Stomach (tissue), 9 donors: ENCODE data around the gene DESI1. TPM values are rescaled to one million over a fixed set of nuclear protein-coding genes. Genes with fewer than 3 reads are reported as not detected.
"Not testable (repeated sequence)": the region's sequence is repeated elsewhere in the genome, so short reads cannot be mapped to it uniquely, and the experiment has no call there.

Experiments used
- DNase-seq, 2 donors: peaks; one replicate each; pipeline versions ENCODE4 v3.0.0 to v3.0.0-alpha.2; 2013 to 2019
- H3K27ac ChIP-seq, 5 donors: fragments of 200-600 bp in 4 of 5; sonication (generic) in 4 of 5; one replicate each; pipeline ENCODE4 v1.5.1; 2013 to 2019; ENCODE audit warnings: mild to moderate bottlenecking in 1 of 5, moderate library complexity in 1 of 5
- H3K27me3 ChIP-seq, 3 donors: fragments of 200-600 bp; sonication (generic); one replicate each; pipeline ENCODE4 v1.5.1; 2017 to 2019; ENCODE audit warnings: mixed run types in 1 of 3
- H3K36me3 ChIP-seq, 4 donors: fragments of 200-600 bp; sonication (generic); 1 replicate in 3 of 4; 2 replicates in 1 of 4; pipeline ENCODE4 v1.5.1; 2016 to 2019
- H3K4me1 ChIP-seq, 4 donors: fragments of 200-600 bp; sonication (generic); one replicate each; pipeline ENCODE4 v1.5.1; 2016 to 2019
- H3K4me3 ChIP-seq, 4 donors: fragments of 200-600 bp; sonication (generic) in 3 of 4; one replicate each; pipeline ENCODE4 v1.5.1; 2016 to 2019; ENCODE audit warnings: mild to moderate bottlenecking in 1 of 4
- H3K9me3 ChIP-seq, 4 donors: fragments of 200-600 bp; sonication (generic); one replicate each; pipeline ENCODE4 v1.5.1; 2016 to 2019
- EP300 ChIP-seq: sonication (generic); formaldehyde crosslinking; IDR thresholded peaks from one replicate; pipeline ENCODE4 v1.6.1; 2017; ENCODE audit warnings: antibody characterized with exemption
- POLR2A ChIP-seq, 4 donors: fragments of 450-650 bp; IDR thresholded peaks; one replicate each; pipeline ENCODE4 v1.6.1; 2016; ENCODE audit warnings: antibody characterized with exemption in 4 of 4, control low read depth in 2 of 4, mild to moderate bottlenecking in 1 of 4, moderate library complexity in 1 of 4
- POLR2AphosphoS5 ChIP-seq, 3 donors: sonication (generic); formaldehyde crosslinking; IDR thresholded peaks; one replicate each; pipeline ENCODE4 v1.6.1; 2016; ENCODE audit warnings: antibody characterized with exemption in 3 of 3
- WGBS, 5 donors: extraction: QIAGEN DNeasy Blood & Tissue Kit in 3 of 5; methylation state at CpG; one replicate each; pipeline versions ENCODE4 v1.1.5 to v1.1.7; 2013 to 2018; 5-methylcytosine and 5-hydroxymethylcytosine counted together
- intact Hi-C: fragments of 100-400 bp; cut with DNase I; formaldehyde crosslinking; loops from one replicate; pipeline ENCODE4 v1.15.1; 2023; ENCODE audit warnings: low total_unique reads
- polyA plus RNA-seq, 3 donors: library from polyadenylated mRNA; stranded (reverse); fragments of 200-250 nt; gene quantifications; one replicate each; pipeline ENCODE4 v1.2.3, GENCODE V29; 2013
- total RNA-seq, 5 donors: library from RNA; depleted of rRNA; stranded (reverse); fragments of >200 nt; gene quantifications; one replicate each; pipeline versions ENCODE4 v1.1.0 to v1.2.3, GENCODE V29; 2014 to 2016
- TF ChIP-seq, protein P1 (sequence below), 7 experiments: fragments of 450-650 bp in 4 of 7; fragments of 200-600 bp in 3 of 7; sonication (generic) in 3 of 7; IDR thresholded peaks; one replicate each; pipeline ENCODE4 v1.5.1; 2016 to 2019; ENCODE audit warnings: antibody characterized with exemption in 7 of 7, control low read depth in 2 of 7, mild to moderate bottlenecking in 1 of 7
- donor health status: healthy with polysubstance abuse.
- donor health status: Bipolar disorder and iron deficiency.
- donor health status: healthy.

Gene DESI1
- total and polyA plus RNA-seq, 8 donors, result 10.4 to 39.7 (median 15.8) TPM

DNA sequence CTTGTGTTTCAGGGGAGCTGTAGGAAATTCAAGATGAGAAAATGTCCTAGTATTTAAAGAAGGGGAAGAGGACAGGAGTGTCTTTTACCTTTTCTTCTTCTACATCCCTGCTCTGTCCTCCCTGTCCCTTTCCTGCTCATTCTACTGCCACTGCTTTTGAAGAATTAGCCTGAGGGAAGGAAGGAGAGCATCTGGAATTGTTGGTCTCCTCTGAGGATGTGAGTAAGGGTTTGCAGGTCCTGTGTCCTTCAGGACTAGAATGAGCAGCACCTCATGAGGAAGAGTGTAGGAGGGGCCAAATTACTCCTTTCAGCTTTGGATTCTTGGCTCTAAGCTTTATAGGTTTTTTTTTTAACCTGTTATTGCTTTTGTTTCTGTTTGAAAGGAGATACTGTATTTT lies 43.6 kb upstream of the DESI1 start:
- H3K27me3 ChIP-seq, result no peaks in the 10 kb centered on the region
- peaks cover 3 to 20% (median 11%) of the 10 kb centered on the region in 4 donors for H3K4me1 ChIP-seq
- no peak for DNase-seq
- intact Hi-C loops, result no loop called here
- no peak overlapping the region for H3K4me3 ChIP-seq
- H3K36me3 ChIP-seq, result peaks cover 51 to 61% (median 59%) of the 10 kb centered on the region in 4 donors
- H3K27ac ChIP-seq, result no peak overlapping the region
- TF ChIP-seq POLR2A (IDR thresholded peaks at IDR 0.05), result no peak
- no peak for TF ChIP-seq POLR2AphosphoS5 (IDR thresholded peaks at IDR 0.05)
- TF ChIP-seq, protein P1, sequence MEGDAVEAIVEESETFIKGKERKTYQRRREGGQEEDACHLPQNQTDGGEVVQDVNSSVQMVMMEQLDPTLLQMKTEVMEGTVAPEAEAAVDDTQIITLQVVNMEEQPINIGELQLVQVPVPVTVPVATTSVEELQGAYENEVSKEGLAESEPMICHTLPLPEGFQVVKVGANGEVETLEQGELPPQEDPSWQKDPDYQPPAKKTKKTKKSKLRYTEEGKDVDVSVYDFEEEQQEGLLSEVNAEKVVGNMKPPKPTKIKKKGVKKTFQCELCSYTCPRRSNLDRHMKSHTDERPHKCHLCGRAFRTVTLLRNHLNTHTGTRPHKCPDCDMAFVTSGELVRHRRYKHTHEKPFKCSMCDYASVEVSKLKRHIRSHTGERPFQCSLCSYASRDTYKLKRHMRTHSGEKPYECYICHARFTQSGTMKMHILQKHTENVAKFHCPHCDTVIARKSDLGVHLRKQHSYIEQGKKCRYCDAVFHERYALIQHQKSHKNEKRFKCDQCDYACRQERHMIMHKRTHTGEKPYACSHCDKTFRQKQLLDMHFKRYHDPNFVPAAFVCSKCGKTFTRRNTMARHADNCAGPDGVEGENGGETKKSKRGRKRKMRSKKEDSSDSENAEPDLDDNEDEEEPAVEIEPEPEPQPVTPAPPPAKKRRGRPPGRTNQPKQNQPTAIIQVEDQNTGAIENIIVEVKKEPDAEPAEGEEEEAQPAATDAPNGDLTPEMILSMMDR (IDR thresholded peaks at IDR 0.05), result no peak
- TF ChIP-seq EP300, result no peak
- no peaks in the 10 kb centered on the region for H3K9me3 ChIP-seq

DNA sequence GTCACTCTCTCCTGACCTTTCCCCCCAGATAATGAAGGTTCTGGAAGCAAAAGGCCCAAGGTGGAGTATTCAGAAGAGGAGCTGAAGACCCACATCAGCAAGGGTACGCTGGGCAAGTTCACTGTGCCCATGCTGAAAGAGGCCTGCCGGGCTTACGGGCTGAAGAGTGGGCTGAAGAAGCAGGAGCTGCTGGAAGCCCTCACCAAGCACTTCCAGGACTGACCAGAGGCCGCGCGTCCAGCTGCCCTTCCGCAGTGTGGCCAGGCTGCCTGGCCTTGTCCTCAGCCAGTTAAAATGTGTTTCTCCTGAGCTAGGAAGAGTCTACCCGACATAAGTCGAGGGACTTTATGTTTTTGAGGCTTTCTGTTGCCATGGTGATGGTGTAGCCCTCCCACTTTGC lies 42.8 kb upstream of the DESI1 start:
- H3K9me3 ChIP-seq, result not testable (repeated sequence)
- WGBS, 5 donors, result 76 to 88% (median 86%) methylated on average over 8 to 9 of the region's 9 CpGs
- H3K36me3 ChIP-seq, result peaks cover 60 to 70% (median 68%) of the 10 kb centered on the region in 4 donors

DNA sequence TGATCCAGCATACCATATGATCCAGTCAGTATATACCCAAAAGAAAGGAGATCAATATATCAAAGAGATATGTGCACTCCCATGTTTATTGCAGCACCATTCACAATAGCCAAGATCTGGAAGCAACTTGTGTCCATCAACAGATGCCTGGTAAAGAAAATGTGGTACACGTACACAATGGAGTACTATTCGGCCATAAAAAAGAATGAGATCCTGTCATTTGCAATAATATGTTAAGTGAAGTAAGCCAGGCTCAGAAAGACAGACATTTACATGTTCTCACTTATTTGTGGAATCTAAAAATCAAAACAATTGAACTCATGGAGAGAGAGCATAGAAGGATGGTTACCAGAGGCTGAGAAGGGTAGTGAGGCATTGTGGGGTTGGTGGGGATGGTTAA lies 40.9 kb upstream of the DESI1 start:
- Histone ChIP-seq H3K27ac (no peak overlapping the region), H3K36me3 (peaks cover 77 to 89% (median 86%) of the 10 kb centered on the region in 4 donors), H3K4me3 (no peak overlapping the region), H3K4me1 (peaks cover 0 to 7% (median 3%) of the 10 kb centered on the region in 4 donors), H3K9me3 (no peaks in the 10 kb centered on the region), H3K27me3 (no peaks in the 10 kb centered on the region)
- WGBS, 5 donors, result 94 to 99% (median 97%) methylated on average over 2 of the region's 2 CpGs
- intact Hi-C loops, result no loop called here
- DNase-seq, result no peak
- TF ChIP-seq, protein P1 (IDR thresholded peaks at IDR 0.05), result no peak
- TF ChIP-seq EP300 (no peak), POLR2A (IDR thresholded peaks at IDR 0.05) (no peak), POLR2AphosphoS5 (IDR thresholded peaks at IDR 0.05) (no peak)

More for the DNA sequence above, 42.8 kb upstream of the DESI1 start:
- intact Hi-C loops, H3K27me3 ChIP-seq, H3K27ac ChIP-seq, H3K4me3 ChIP-seq, DNase-seq: not testable (repeated sequence)
- peaks cover 3 to 20% (median 11%) of the 10 kb centered on the region in 4 donors for H3K4me1 ChIP-seq

DNA sequence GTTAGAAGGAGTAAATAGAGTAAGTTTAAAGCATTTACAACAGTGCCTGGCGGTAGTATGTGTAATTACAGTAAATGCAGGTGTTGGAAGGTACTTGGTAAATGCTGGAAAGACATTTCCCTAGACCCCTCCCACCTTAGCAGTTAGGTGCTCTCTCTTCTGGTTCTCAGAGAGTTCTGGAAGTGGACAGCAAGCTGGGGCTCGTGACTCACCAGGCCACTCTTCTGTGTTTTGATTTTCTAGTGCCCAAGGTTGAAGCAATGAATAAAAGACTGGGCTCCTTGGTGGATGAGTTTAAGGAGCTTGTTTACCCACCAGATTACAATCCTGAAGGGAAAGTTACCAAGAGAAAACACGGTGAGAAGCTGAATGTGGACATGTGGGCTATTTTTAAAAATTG lies 40.2 kb upstream of the DESI1 start:
- TF ChIP-seq EP300, result no peak
- TF ChIP-seq POLR2AphosphoS5 (IDR thresholded peaks at IDR 0.05), result no peak
- no peak for TF ChIP-seq POLR2A (IDR thresholded peaks at IDR 0.05)
- TF ChIP-seq, protein P1 (IDR thresholded peaks at IDR 0.05), result no peak
- Histone ChIP-seq H3K27ac (no peak overlapping the region), H3K9me3 (no peaks in the 10 kb centered on the region), H3K4me1 (peaks cover 0 to under 1% (median under 1%) of the 10 kb centered on the region in 4 donors), H3K36me3 (peaks cover 83 to 95% (median 93%) of the 10 kb centered on the region in 4 donors), H3K4me3 (no peak overlapping the region), H3K27me3 (no peaks in the 10 kb centered on the region)
- WGBS, 5 donors, result 73 to 86% (median 77%) methylated on average over 3 of the region's 3 CpGs
- intact Hi-C loops, result no loop called here
- DNase-seq, result no peak

DNA sequence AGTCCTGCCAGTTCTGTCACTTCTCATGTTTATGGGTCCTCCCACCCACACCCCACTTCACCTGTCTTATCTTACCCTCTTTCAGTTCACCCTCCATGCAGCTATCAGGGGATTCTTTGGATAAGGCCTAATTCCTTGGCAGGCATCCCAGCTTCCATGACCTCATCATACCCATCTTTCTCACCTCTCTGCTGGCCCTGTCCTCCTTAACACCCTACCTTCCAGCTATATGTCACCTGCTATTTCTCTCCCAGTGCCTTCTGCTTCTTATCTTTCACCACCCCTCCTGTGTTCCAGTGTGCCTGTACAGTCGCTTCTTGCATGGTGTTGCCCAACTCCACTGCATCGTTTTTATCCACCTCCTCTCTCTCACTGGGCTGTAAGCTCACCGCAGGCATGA lies 39.6 kb upstream of the DESI1 start:
- WGBS, 5 donors, result 83 to 91% (median 87%) methylated on average over 3 of the region's 3 CpGs
- TF ChIP-seq, protein P1 (IDR thresholded peaks at IDR 0.05), result no peak
- TF ChIP-seq POLR2AphosphoS5 (IDR thresholded peaks at IDR 0.05), result no peak
- TF ChIP-seq POLR2A (IDR thresholded peaks at IDR 0.05), result no peak
- no peak for TF ChIP-seq EP300
- H3K27ac ChIP-seq, result no peak overlapping the region
- no peaks in the 10 kb centered on the region for H3K9me3 ChIP-seq
- no peaks in the 10 kb centered on the region for H3K27me3 ChIP-seq
- DNase-seq, result no peak
- peaks cover 88 to 100% (median 99%) of the 10 kb centered on the region in 4 donors for H3K36me3 ChIP-seq
- no peaks in the 10 kb centered on the region for H3K4me1 ChIP-seq
- intact Hi-C loops, result no loop called here
- no peak overlapping the region for H3K4me3 ChIP-seq
